HCT116 (cell line): ENCODE results near the gene TMEM9.

ENCODE experiments used
- CTCF ChIP-seq, 3 experiments: fragments of 200-600 bp in 1 of 3; sonication (generic) in 1 of 3; IDR thresholded peaks in 2 of 3; conservative IDR thresholded peaks in 1 of 3; 2 replicates each; pipeline ENCODE4 v1.5.1; 2012 to 2017; ENCODE audit warnings: low read depth in 2 of 3, low read length in 2 of 3, antibody characterized with exemption in 1 of 3, borderline replicate concordance in 1 of 3, control low read depth in 1 of 3, mild to moderate bottlenecking in 1 of 3, mixed read lengths in 1 of 3, mixed run types in 1 of 3, moderate library complexity in 1 of 3; ENCODE audit not compliant: insufficient read depth in 1 of 3
- POLR2A ChIP-seq: IDR thresholded peaks from 2 replicates; pipeline ENCODE4 v1.7.0; 2011; ENCODE audit warnings: borderline replicate concordance; ENCODE audit not compliant: insufficient read depth, insufficient read length; ENCODE audit errors: extremely low read depth

- no peak for TF ChIP-seq POLR2A
- TF ChIP-seq CTCF (IDR thresholded peaks at IDR 0.05 in 2 of 3, conservative IDR thresholded peaks at IDR 0.05 in 1 of 3; ENCODE audit: borderline replicate concordance in 1 of 3, insufficient read depth in 1 of 3, low read depth in 2 of 3, low read length in 2 of 3), result no peak
Measured at GRCh38 chr1:201110138-201110537, 44.1 kb downstream of the TMEM9 start.
